Measurements from ENCODE around the gene GPD1.
"Not testable (repeated sequence)": the region's sequence is repeated elsewhere in the genome, so short reads cannot be mapped to it uniquely, and the experiment has no call there.

The GPD1 gene

GRCh38 chr12:50132505-50133135 is 28.8 kb downstream of the GPD1 start:
- DNase-seq, result no peak

- DNase-seq, result no peak
These were observed 39.2 kb downstream of the GPD1 start for GRCh38 chr12:50142993-50143392.

DNA sequence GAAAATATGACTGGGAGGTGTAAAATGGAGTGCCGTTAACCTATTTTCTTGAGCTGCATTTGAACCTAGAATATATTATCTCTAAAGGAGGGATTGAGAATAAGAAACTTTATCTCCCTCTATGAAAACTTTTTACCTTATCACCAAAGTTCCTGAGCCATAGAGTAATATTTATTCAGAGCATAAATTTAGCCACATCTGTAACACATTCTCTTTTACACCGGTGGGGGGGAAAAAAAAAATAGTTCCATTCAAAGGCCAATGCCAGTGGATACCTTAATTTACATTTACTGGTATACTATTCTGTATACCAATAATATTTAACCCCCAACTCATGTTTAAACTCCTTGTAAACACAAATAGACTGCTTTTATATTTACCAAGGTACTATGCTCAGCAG is 41.6 kb downstream of the GPD1 start:
- DNase-seq, result no peak

DNA sequence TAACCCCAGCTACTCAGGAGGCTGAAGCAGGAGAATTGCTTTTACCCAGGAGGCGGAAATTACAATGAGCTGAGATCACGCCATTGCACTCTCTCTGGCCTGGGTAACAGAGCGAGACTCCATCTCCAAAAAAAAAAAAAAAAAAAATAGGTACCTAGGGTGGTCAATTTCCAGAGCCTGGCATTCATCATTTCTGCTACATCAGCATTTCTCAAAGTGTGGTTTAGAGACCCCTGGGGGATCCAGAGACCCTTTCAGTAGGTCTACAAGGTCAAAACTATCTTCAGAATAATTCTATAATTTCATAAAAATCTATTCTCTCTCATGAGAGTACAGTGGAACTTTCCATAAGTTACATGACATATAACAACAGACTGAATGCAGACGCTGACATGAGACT is 43.5 kb downstream of the GPD1 start:
- no peak for DNase-seq

GRCh38 chr12:50148011-50148410 is 44.2 kb downstream of the GPD1 start:
- not testable (repeated sequence) for DNase-seq

DNA sequence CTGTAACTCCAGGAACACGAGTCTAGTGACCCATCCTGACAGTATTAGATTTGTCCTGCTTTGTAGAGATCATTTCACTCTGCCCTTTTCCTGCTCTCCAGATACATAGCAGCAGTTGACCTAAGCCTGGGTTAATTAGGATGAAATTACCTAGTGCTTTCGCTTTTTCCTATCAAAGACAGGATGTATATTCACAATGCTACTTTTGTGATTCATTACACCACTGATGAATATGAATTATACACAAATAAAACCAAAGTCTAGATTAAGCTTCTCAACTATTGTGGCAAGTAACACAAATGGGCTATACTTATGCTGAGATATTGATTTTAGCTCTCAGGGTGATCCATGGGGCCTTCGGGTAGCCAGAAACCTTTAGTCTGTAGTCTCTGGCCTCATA is 45.5 kb downstream of the GPD1 start:
- no peak for DNase-seq

- DNase-seq, result no peak
These were observed 47.4 kb downstream of the GPD1 start for GRCh38 chr12:50151047-50151687.

GRCh38 chr12:50154947-50155346 is 51.1 kb downstream of the GPD1 start:
- not testable (repeated sequence) for DNase-seq

DNA sequence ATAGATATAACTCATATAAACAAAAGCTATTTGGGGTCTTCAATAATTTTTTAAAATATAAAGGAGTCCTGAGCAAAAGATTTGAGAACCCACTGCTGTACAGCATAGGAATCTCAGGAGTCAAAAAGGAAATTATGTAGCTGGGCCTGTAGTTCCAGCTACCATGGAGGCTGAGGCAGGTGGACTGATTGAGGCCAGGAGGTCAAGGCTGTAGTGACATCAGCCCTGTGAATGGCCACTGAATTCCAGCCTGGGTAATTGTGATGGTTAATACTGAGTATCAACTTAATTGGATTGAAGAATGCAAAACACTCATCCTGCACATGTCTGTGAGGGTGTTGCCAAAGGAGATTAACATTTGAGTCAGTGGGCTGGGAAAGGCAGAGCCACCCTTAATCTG is 52.8 kb downstream of the GPD1 start:
- DNase-seq, result no peak

DNA sequence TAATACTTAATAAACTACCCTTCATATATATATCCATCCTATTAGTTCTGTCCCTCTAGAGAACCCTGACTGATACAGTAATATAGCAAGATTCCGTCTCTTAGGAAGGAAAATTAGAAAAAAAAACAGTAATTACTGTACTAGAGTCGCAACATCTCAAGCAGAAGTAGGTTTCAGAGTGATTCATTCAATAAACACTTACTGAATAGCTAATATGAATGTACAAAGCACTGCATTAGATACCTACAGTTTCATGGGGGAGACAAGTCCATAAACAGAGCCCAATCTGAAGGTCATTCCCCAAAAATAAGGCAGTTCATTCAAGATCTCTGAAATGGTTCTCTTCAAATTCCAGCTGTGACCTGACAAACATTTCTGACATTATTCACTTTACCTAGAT is 53.5 kb downstream of the GPD1 start:
- DNase-seq, result no peak

- no peak for DNase-seq
These were observed 56.8 kb downstream of the GPD1 start for GRCh38 chr12:50160643-50161042.
